Stomach (tissue), 9 donors: Measurements from ENCODE around the gene USP46. TPM values are rescaled to one million over a fixed set of nuclear protein-coding genes. Genes with fewer than 3 reads are reported as not detected.

Source experiments
- DNase-seq, 2 donors: peaks; one replicate each; pipeline versions ENCODE4 v3.0.0 to v3.0.0-alpha.2; 2013 to 2019
- H3K27ac ChIP-seq, 5 donors: fragments of 200-600 bp in 4 of 5; sonication (generic) in 4 of 5; one replicate each; pipeline ENCODE4 v1.5.1; 2013 to 2019; ENCODE audit warnings: mild to moderate bottlenecking in 1 of 5, moderate library complexity in 1 of 5
- H3K27me3 ChIP-seq, 3 donors: fragments of 200-600 bp; sonication (generic); one replicate each; pipeline ENCODE4 v1.5.1; 2017 to 2019; ENCODE audit warnings: mixed run types in 1 of 3
- H3K36me3 ChIP-seq, 4 donors: fragments of 200-600 bp; sonication (generic); 1 replicate in 3 of 4; 2 replicates in 1 of 4; pipeline ENCODE4 v1.5.1; 2016 to 2019
- H3K4me1 ChIP-seq, 4 donors: fragments of 200-600 bp; sonication (generic); one replicate each; pipeline ENCODE4 v1.5.1; 2016 to 2019
- H3K4me3 ChIP-seq, 4 donors: fragments of 200-600 bp; sonication (generic) in 3 of 4; one replicate each; pipeline ENCODE4 v1.5.1; 2016 to 2019; ENCODE audit warnings: mild to moderate bottlenecking in 1 of 4
- H3K9me3 ChIP-seq, 4 donors: fragments of 200-600 bp; sonication (generic); one replicate each; pipeline ENCODE4 v1.5.1; 2016 to 2019
- EP300 ChIP-seq: sonication (generic); formaldehyde crosslinking; IDR thresholded peaks from one replicate; pipeline ENCODE4 v1.6.1; 2017; ENCODE audit warnings: antibody characterized with exemption
- POLR2A ChIP-seq, 4 donors: fragments of 450-650 bp; IDR thresholded peaks; one replicate each; pipeline ENCODE4 v1.6.1; 2016; ENCODE audit warnings: antibody characterized with exemption in 4 of 4, control low read depth in 2 of 4, mild to moderate bottlenecking in 1 of 4, moderate library complexity in 1 of 4
- POLR2AphosphoS5 ChIP-seq, 3 donors: sonication (generic); formaldehyde crosslinking; IDR thresholded peaks; one replicate each; pipeline ENCODE4 v1.6.1; 2016; ENCODE audit warnings: antibody characterized with exemption in 3 of 3
- WGBS, 5 donors: extraction: QIAGEN DNeasy Blood & Tissue Kit in 3 of 5; methylation state at CpG; one replicate each; pipeline versions ENCODE4 v1.1.5 to v1.1.7; 2013 to 2018; 5-methylcytosine and 5-hydroxymethylcytosine counted together
- intact Hi-C: fragments of 100-400 bp; cut with DNase I; formaldehyde crosslinking; loops from one replicate; pipeline ENCODE4 v1.15.1; 2023; ENCODE audit warnings: low total_unique reads
- polyA plus RNA-seq, 3 donors: library from polyadenylated mRNA; stranded (reverse); fragments of 200-250 nt; gene quantifications; one replicate each; pipeline ENCODE4 v1.2.3, GENCODE V29; 2013
- total RNA-seq, 5 donors: library from RNA; depleted of rRNA; stranded (reverse); fragments of >200 nt; gene quantifications; one replicate each; pipeline versions ENCODE4 v1.1.0 to v1.2.3, GENCODE V29; 2014 to 2016
- TF ChIP-seq, protein P1 (sequence below), 7 experiments: fragments of 450-650 bp in 4 of 7; fragments of 200-600 bp in 3 of 7; sonication (generic) in 3 of 7; IDR thresholded peaks; one replicate each; pipeline ENCODE4 v1.5.1; 2016 to 2019; ENCODE audit warnings: antibody characterized with exemption in 7 of 7, control low read depth in 2 of 7, mild to moderate bottlenecking in 1 of 7
- donor health status: healthy with polysubstance abuse.
- donor health status: Bipolar disorder and iron deficiency.
- donor health status: healthy.

USP46 gene
- total and polyA plus RNA-seq, 8 donors, result 2.7 to 36.5 (median 7.0) TPM

DNA sequence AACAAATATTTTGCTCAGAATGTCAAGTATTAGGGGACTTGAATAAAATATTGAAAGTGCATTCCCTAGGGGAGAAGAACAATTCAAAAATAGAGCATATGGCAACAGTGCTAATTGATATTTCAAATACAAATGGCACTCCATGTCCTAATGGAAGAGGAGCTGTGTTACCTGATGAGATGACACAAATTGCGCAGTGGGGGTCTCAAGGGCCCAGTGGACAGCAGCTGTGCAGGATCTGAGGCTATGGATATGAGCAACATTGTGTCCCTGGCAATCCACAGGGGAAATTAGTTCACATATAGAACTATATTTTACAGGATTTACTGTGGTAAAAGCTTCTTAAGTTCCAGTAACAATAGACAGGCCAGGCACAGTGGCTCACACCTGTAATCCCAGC, 17.4 kb upstream of the USP46 start:
- intact Hi-C loops, result no loop called here
- Histone ChIP-seq H3K27me3 (no peaks in the 10 kb centered on the region), H3K36me3 (no peaks in the 10 kb centered on the region), H3K9me3 (no peaks in the 10 kb centered on the region), H3K4me1 (no peaks in the 10 kb centered on the region), H3K4me3 (no peak overlapping the region), H3K27ac (no peak overlapping the region)
- 82 to 100% (median 95%) methylated on average over 1 of the region's 1 CpG for WGBS, 5 donors
- no peak for DNase-seq
- TF ChIP-seq, protein P1, sequence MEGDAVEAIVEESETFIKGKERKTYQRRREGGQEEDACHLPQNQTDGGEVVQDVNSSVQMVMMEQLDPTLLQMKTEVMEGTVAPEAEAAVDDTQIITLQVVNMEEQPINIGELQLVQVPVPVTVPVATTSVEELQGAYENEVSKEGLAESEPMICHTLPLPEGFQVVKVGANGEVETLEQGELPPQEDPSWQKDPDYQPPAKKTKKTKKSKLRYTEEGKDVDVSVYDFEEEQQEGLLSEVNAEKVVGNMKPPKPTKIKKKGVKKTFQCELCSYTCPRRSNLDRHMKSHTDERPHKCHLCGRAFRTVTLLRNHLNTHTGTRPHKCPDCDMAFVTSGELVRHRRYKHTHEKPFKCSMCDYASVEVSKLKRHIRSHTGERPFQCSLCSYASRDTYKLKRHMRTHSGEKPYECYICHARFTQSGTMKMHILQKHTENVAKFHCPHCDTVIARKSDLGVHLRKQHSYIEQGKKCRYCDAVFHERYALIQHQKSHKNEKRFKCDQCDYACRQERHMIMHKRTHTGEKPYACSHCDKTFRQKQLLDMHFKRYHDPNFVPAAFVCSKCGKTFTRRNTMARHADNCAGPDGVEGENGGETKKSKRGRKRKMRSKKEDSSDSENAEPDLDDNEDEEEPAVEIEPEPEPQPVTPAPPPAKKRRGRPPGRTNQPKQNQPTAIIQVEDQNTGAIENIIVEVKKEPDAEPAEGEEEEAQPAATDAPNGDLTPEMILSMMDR (IDR thresholded peaks at IDR 0.05), result no peak
- TF ChIP-seq POLR2AphosphoS5 (IDR thresholded peaks at IDR 0.05), result no peak
- TF ChIP-seq EP300, result no peak
- no peak for TF ChIP-seq POLR2A (IDR thresholded peaks at IDR 0.05)

DNA sequence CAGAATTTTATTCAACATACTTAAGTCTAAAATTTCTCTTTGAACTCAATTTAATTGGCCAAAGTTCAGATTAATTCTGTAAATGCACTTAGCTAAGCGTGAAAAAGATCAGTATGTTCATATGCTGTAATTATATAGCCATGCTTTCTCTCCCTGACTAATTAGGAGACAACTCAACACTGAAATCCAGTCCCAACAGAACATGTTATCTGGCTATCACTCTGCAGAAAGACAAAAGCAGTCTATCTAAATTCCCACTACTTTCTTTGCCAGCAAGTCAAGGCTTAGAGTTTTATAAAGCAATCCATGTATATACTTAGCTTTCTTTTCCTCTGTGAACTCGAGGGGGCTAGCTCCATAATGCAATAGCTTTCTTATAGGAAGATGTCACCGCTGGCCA, 16.0 kb upstream of the USP46 start:
- no peaks in the 10 kb centered on the region for H3K36me3 ChIP-seq
- no peaks in the 10 kb centered on the region for H3K9me3 ChIP-seq
- 70 to 93% (median 88%) methylated on average over 3 of the region's 3 CpGs for WGBS, 5 donors
- H3K4me3 ChIP-seq, result no peak overlapping the region
- no peaks in the 10 kb centered on the region for H3K27me3 ChIP-seq
- no peaks in the 10 kb centered on the region for H3K4me1 ChIP-seq
- no peak for DNase-seq
- intact Hi-C loops, result no loop called here
- TF ChIP-seq POLR2A (IDR thresholded peaks at IDR 0.05), result no peak
- TF ChIP-seq, protein P1 (IDR thresholded peaks at IDR 0.05), result no peak
- TF ChIP-seq EP300, result no peak
- TF ChIP-seq POLR2AphosphoS5 (IDR thresholded peaks at IDR 0.05), result no peak
- H3K27ac ChIP-seq, result no peak overlapping the region

DNA sequence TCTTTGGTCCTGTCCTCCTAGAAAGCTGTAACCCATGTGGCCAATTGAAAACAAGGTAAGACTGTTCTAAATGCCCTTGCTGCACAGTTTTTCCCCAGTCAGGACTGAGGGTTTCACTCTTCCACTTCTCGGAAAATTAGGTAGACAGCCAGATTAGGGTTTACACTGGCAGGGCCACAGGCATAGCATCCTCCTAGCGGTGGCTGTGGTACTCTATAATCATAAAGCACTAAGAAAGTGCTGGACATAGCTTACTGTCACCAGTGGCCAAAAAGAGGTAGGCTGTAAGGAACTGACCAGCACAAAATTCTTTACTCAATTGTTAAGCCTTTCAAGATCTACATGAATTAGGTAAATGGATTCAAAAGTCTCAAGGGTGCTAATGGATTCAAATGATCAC, 11.6 kb upstream of the USP46 start:
- WGBS, 5 donors, result 66 to 91% (median 84%) methylated on average over 2 of the region's 2 CpGs
- Histone ChIP-seq H3K4me3 (no peak overlapping the region), H3K9me3 (no peaks in the 10 kb centered on the region), H3K4me1 (no peaks in the 10 kb centered on the region), H3K27ac (no peak overlapping the region), H3K36me3 (no peaks in the 10 kb centered on the region), H3K27me3 (no peaks in the 10 kb centered on the region)
- DNase-seq, result no peak
- no peak for TF ChIP-seq POLR2AphosphoS5 (IDR thresholded peaks at IDR 0.05)
- TF ChIP-seq, protein P1 (IDR thresholded peaks at IDR 0.05), result no peak
- intact Hi-C loops, result no loop called here

DNA sequence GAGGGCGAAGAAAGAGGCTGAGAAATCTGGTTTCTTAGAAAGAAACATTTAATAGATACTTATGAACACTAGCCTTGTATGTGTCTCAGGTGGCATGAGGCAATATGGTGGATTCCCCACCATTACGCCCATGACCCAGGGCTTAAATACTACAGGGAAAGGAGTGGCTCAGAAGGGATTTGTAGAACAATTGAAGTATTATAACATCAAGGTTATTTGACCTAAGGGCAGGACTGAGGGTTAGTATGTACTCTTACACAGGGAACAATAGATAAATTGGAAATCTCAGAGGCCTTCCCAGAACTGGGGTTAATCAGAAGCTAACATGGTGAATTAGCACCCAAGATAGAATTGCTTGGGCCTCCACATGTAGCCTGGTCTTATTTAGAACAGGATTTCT, 11.0 kb upstream of the USP46 start:
- Histone ChIP-seq H3K27me3 (no peaks in the 10 kb centered on the region), H3K27ac (no peak overlapping the region), H3K4me3 (no peak overlapping the region), H3K9me3 (no peaks in the 10 kb centered on the region), H3K36me3 (no peaks in the 10 kb centered on the region), H3K4me1 (no peaks in the 10 kb centered on the region)
- DNase-seq, result no peak
- no peak for TF ChIP-seq POLR2A (IDR thresholded peaks at IDR 0.05)
- TF ChIP-seq POLR2AphosphoS5 (IDR thresholded peaks at IDR 0.05), result no peak
- no peak for TF ChIP-seq EP300
- TF ChIP-seq, protein P1 (IDR thresholded peaks at IDR 0.05), result no peak
- 78 to 93% (median 88%) methylated on average over 2 of the region's 2 CpGs for WGBS, 5 donors
- intact Hi-C loops, result no loop called here
